K562 (cell line): ENCODE measurements around the gene SLC12A1. TPM values are rescaled to one million over a fixed set of nuclear protein-coding genes. Genes with fewer than 3 reads are reported as not detected.

Experiments used
- CREM ChIP-seq: IDR thresholded peaks from 2 replicates; pipeline ENCODE4 v1.6.1; 2014; ENCODE audit warnings: antibody characterized with exemption, low read depth
- FOXK2 ChIP-seq, 2 experiments: fragments of 450-650 bp; IDR thresholded peaks in 1 of 2; conservative IDR thresholded peaks in 1 of 2; 2 replicates each; pipeline ENCODE4 v1.6.1; 2016; ENCODE audit warnings: low read depth in 2 of 2, mild to moderate bottlenecking in 1 of 2
- HDAC1 ChIP-seq, 2 experiments: fragments of 450-650 bp; IDR thresholded peaks; 2 replicates each; pipeline ENCODE4 v1.6.1; 2016 to 2017; ENCODE audit warnings: inconsistent platforms in 1 of 2, mild to moderate bottlenecking in 1 of 2, moderate library complexity in 1 of 2
- LCOR ChIP-seq: sonication (generic); formaldehyde crosslinking; IDR thresholded peaks from 2 replicates; pipeline ENCODE4 v1.8.0; 2022; ENCODE audit warnings: mild to moderate bottlenecking, missing genetic modification reagents
- MAZ ChIP-seq, 2 experiments: fragments of 450-650 bp in 1 of 2; sonication (generic) in 1 of 2; formaldehyde crosslinking; IDR thresholded peaks in 1 of 2; conservative IDR thresholded peaks in 1 of 2; 2 replicates each; pipeline versions ENCODE4 v1.4.0 to v1.5.0; 2020; ENCODE audit warnings: mild to moderate bottlenecking in 1 of 2, missing genetic modification reagents in 1 of 2
- POLR2G ChIP-seq: fragments of 200-400 bp; formaldehyde crosslinking; IDR thresholded peaks from 2 replicates; pipeline ENCODE4 v1.6.1; 2017; ENCODE audit warnings: low read depth, mild to moderate bottlenecking, antibody characterized with exemption, low read length, moderate library complexity
- ZNF282 ChIP-seq: sonication (generic); formaldehyde crosslinking; IDR thresholded peaks from 2 replicates; pipeline ENCODE4 v1.8.1; 2023; ENCODE audit warnings: missing genetic modification reagents
- ZNF780A ChIP-seq: fragments of 250-450 bp; sonication (Bioruptor Pico); IDR thresholded peaks from 2 replicates; pipeline ENCODE4 v1.5.0; 2021; ENCODE audit warnings: mild to moderate bottlenecking
- polyA plus RNA-seq, 8 experiments: library from polyadenylated mRNA; depleted of rRNA in 4 of 8; stranded (reverse) in 5 of 8; unstranded in 3 of 8; fragments of >200 nt; fragmentation: Nextera tagmentation in 2 of 8; fragmentation: Illumina TruSeq in 1 of 8; extraction: Ambion mirVana in 2 of 8; extraction: Trizol in 1 of 8; gene quantifications; 2 replicates each; pipeline versions ENCODE4 v1.2.1 to v1.2.3, GENCODE V29; 2011 to 2014; ENCODE audit warnings: inconsistent platforms in 1 of 8, missing spikeins in 1 of 8
- total RNA-seq, 7 experiments: library from RNA; depleted of rRNA in 6 of 7; stranded (reverse); fragments of >200 nt in 6 of 7; fragmentation: Illumina TruSeq in 2 of 7; extraction: Trizol in 2 of 7; gene quantifications; 2 replicates each; pipeline versions ENCODE4 v1.2.1 to v1.2.3, GENCODE V29; 2011 to 2021; ENCODE audit warnings: low replicate concordance in 1 of 7
- TF ChIP-seq, protein P1 (sequence below): fragments of 450-650 bp; IDR thresholded peaks from 2 replicates; pipeline ENCODE4 v1.7.1; 2018; ENCODE audit warnings: mild to moderate bottlenecking, low read depth; ENCODE audit not compliant: partially characterized antibody
- TF ChIP-seq, protein P2 (sequence below): fragments of 450-650 bp; IDR thresholded peaks from 2 replicates; pipeline ENCODE4 v1.6.1; 2016; ENCODE audit warnings: missing biosample characterization, missing genetic modification characterization
- TF ChIP-seq, protein P3 (sequence below): fragments of 450-650 bp; IDR thresholded peaks from 2 replicates; pipeline ENCODE4 v1.6.1; 2018; ENCODE audit not compliant: partially characterized antibody
- TF ChIP-seq, protein P4 (sequence below), 3 experiments: fragments of 200-800 bp in 1 of 3; sonication (Bioruptor generic) in 1 of 3; sonication (generic) in 1 of 3; formaldehyde crosslinking in 1 of 3; IDR thresholded peaks; 2 replicates each; pipeline versions ENCODE4 v1.6.1 to v1.8.0; 2016 to 2022; ENCODE audit warnings: mild to moderate bottlenecking in 2 of 3, missing compliant biosample characterization in 2 of 3, missing genetic modification characterization in 2 of 3, missing genetic modification reagents in 1 of 3
- TF ChIP-seq, protein P5 (sequence below): fragments of 450-650 bp; IDR thresholded peaks from 2 replicates; pipeline ENCODE4 v1.6.1; 2016; ENCODE audit warnings: borderline replicate concordance

The SLC12A1 gene
- total and polyA plus RNA-seq, 9 of the 15 experiments (the other 6 are each of a cell fraction or from before 2014, with no cell fraction given) = not detected

DNA sequence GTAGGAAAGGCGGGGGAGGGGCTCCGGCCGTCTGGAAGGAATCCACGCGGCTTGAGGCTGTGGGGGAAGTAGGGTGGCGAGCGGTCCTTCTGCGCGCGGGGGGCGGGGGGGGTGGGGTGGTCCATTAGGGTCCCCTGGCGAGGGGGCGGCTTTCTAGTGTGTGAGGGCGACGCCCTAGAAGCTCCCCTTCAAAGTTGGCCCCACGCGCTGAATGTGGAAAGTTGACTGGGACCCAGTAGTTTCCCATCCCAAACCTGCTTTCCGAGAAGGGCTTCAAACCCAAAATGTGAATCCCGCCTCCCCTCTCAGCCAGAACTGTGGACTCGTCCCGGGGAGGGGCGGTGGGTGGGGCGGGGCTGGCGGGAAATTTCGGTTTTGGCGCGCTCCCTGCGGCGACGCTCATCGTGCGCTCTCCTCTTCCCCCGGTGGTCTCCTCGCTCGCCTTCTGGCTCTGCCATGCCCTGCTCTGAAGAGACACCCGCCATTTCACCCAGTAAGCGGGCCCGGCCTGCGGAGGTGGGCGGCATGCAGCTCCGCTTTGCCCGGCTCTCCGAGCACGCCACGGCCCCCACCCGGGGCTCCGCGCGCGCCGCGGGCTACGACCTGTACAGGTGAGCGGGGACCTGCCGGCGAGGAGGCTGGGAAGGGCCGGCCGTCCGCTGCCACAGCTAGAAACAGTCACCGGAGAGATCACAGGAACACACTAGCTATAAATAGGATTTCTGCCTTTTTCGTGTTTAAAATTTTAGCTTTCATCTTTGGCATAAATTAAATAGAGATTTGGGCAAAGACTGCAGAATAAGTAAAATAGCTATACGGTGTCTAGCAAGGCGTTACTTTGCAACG, 125.9 kb downstream of the SLC12A1 start (continued):
- TF ChIP-seq, protein P1, sequence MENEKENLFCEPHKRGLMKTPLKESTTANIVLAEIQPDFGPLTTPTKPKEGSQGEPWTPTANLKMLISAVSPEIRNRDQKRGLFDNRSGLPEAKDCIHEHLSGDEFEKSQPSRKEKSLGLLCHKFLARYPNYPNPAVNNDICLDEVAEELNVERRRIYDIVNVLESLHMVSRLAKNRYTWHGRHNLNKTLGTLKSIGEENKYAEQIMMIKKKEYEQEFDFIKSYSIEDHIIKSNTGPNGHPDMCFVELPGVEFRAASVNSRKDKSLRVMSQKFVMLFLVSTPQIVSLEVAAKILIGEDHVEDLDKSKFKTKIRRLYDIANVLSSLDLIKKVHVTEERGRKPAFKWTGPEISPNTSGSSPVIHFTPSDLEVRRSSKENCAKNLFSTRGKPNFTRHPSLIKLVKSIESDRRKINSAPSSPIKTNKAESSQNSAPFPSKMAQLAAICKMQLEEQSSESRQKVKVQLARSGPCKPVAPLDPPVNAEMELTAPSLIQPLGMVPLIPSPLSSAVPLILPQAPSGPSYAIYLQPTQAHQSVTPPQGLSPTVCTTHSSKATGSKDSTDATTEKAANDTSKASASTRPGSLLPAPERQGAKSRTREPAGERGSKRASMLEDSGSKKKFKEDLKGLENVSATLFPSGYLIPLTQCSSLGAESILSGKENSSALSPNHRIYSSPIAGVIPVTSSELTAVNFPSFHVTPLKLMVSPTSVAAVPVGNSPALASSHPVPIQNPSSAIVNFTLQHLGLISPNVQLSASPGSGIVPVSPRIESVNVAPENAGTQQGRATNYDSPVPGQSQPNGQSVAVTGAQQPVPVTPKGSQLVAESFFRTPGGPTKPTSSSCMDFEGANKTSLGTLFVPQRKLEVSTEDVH = peak; percentile 97
- TF ChIP-seq, protein P2, sequence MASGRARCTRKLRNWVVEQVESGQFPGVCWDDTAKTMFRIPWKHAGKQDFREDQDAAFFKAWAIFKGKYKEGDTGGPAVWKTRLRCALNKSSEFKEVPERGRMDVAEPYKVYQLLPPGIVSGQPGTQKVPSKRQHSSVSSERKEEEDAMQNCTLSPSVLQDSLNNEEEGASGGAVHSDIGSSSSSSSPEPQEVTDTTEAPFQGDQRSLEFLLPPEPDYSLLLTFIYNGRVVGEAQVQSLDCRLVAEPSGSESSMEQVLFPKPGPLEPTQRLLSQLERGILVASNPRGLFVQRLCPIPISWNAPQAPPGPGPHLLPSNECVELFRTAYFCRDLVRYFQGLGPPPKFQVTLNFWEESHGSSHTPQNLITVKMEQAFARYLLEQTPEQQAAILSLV (tag) = no peak
- no peak for TF ChIP-seq ZNF780A (CRISPR knock-in tag)
- no peak for TF ChIP-seq ZNF282
- TF ChIP-seq, protein P3, sequence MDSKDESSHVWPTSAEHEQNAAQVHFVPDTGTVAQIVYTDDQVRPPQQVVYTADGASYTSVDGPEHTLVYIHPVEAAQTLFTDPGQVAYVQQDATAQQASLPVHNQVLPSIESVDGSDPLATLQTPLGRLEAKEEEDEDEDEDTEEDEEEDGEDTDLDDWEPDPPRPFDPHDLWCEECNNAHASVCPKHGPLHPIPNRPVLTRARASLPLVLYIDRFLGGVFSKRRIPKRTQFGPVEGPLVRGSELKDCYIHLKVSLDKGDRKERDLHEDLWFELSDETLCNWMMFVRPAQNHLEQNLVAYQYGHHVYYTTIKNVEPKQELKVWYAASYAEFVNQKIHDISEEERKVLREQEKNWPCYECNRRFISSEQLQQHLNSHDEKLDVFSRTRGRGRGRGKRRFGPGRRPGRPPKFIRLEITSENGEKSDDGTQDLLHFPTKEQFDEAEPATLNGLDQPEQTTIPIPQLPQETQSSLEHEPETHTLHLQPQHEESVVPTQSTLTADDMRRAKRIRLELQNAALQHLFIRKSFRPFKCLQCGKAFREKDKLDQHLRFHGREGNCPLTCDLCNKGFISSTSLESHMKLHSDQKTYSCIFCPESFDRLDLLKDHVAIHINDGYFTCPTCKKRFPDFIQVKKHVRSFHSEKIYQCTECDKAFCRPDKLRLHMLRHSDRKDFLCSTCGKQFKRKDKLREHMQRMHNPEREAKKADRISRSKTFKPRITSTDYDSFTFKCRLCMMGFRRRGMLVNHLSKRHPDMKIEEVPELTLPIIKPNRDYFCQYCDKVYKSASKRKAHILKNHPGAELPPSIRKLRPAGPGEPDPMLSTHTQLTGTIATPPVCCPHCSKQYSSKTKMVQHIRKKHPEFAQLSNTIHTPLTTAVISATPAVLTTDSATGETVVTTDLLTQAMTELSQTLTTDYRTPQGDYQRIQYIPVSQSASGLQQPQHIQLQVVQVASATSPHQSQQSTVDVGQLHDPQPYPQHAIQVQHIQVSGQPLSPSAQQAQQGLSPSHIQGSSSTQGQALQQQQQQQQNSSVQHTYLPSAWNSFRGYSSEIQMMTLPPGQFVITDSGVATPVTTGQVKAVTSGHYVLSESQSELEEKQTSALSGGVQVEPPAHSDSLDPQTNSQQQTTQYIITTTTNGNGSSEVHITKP = peak; percentile 99
- TF ChIP-seq, protein P4, sequence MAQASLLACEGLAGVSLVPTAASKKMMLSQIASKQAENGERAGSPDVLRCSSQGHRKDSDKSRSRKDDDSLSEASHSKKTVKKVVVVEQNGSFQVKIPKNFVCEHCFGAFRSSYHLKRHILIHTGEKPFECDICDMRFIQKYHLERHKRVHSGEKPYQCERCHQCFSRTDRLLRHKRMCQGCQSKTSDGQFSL (CRISPR knock-in tag; IDR thresholded peaks at IDR 0.05) = peak; percentile 5; the same call in 1 of the 2 replicates
- TF ChIP-seq, protein P4 (tag; IDR thresholded peaks at IDR 0.05) = 0 out of 4 replicates have a peak, but pooled peaks of 1 of the 2 experiments have one; percentile 82
- TF ChIP-seq HDAC1 (IDR thresholded peaks at IDR 0.05) = peak in 1 of 2 experiments; percentile 89; a peak in 3 of 4 replicates
- TF ChIP-seq, protein P5, sequence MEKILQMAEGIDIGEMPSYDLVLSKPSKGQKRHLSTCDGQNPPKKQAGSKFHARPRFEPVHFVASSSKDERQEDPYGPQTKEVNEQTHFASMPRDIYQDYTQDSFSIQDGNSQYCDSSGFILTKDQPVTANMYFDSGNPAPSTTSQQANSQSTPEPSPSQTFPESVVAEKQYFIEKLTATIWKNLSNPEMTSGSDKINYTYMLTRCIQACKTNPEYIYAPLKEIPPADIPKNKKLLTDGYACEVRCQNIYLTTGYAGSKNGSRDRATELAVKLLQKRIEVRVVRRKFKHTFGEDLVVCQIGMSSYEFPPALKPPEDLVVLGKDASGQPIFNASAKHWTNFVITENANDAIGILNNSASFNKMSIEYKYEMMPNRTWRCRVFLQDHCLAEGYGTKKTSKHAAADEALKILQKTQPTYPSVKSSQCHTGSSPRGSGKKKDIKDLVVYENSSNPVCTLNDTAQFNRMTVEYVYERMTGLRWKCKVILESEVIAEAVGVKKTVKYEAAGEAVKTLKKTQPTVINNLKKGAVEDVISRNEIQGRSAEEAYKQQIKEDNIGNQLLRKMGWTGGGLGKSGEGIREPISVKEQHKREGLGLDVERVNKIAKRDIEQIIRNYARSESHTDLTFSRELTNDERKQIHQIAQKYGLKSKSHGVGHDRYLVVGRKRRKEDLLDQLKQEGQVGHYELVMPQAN = peak; percentile 46
- peak; percentile 9 to 76; a peak in 1 of 4 replicates for TF ChIP-seq MAZ (CRISPR knock-in tag; conservative IDR thresholded peaks at IDR 0.05 in 1 of 2, IDR thresholded peaks at IDR 0.05 in 1 of 2)
- TF ChIP-seq LCOR (CRISPR knock-in tag) = peak; percentile 75; the same call in 1 of the 2 replicates
- peak in 1 of 2 experiments; percentile 99; a peak in 2 of 4 replicates for TF ChIP-seq FOXK2 (conservative IDR thresholded peaks at IDR 0.05 in 1 of 2, IDR thresholded peaks at IDR 0.05 in 1 of 2; ENCODE audit: low read depth in 2 of 2)
- TF ChIP-seq POLR2G = peak; percentile 69
- peak; percentile 42; the same call in 1 of the 2 replicates for TF ChIP-seq CREM
